ENCODE measurements around the gene OSBPL2. TPM values are rescaled to one million over a fixed set of nuclear protein-coding genes. Genes with fewer than 3 reads are reported as not detected.

Gene OSBPL2
- total and polyA plus RNA-seq, 2 experiments from 2014 or later: 16.6 to 31.2 TPM

DNA sequence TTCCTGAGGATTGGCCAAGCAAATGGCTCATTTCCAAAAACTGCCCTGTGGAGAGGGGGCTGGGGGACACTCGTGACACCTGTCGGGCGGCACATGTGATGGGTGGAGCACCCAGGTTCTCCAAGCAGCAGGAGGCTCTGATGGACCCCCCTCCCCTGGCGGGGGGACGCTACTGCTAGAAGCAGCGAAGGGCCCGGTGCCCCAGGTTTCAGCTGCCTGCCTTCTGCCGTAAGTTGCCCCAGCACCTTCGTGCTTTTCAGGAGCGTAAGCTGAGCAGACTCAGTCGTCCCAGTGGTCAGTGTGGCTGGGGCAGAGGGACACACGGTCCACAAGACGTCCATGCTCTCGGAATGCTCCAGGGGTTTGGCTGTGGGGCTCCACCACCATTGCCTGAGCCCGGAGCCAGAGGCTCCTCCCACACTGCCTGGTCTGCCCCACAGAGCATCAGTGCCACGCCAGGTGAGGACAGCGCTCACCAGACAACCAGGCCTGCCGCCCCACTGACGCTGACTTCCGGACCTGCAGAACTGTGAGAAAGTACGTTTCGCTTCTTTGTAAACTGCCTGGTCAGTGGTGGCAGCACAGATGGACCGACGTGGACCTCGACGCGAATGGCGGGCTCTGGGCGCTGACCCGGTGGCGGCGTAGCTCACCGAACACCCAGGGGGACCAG is 60.4 kb downstream of the OSBPL2 start:
- Histone ChIP-seq H3K4me3 (no peak overlapping the region), H3K4me2 (no peak overlapping the region), H3K36me3 (ENCODE audit: insufficient read depth) (no peaks in the 10 kb centered on the region), H3K4me1 (ENCODE audit: insufficient read depth) (0 out of 2 replicates have a peak, but pooled peaks cover under 1% of the 10 kb centered on the region), H3K27me3 (ENCODE audit: insufficient read depth) (no peaks in the 10 kb centered on the region), H2AFZ (no peak overlapping the region), H3K27ac (ENCODE audit: low read depth) (no peak overlapping the region), H3K9me2 (ENCODE audit: insufficient read depth) (no peaks in the 10 kb centered on the region), H3K79me2 (replicated peaks; ENCODE audit: insufficient read depth) (peaks cover 5% of the 10 kb centered on the region), H3F3A (replicated peaks; ENCODE audit: low read depth) (peaks cover 8% of the 10 kb centered on the region), H4K20me1 (replicated peaks; ENCODE audit: insufficient read depth) (peaks cover 3% of the 10 kb centered on the region; the same call in 1 of the 2 replicates)
- H3K4me3 Mint-ChIP-seq: no peak overlapping the region; the same call in 2 of the 3 replicates
- peaks cover 13% of the 10 kb centered on the region for H3K27me3 Mint-ChIP-seq (ENCODE audit: insufficient read depth, low read depth, poor library complexity)
- no peak for ATAC-seq
- H3K27ac Mint-ChIP-seq: no peak overlapping the region
- no peaks in the 10 kb centered on the region; the same call in 2 of the 3 replicates for H3K9me3 Mint-ChIP-seq
- peaks cover 8% of the 10 kb centered on the region; the same call in 1 of the 3 replicates for H3K4me1 Mint-ChIP-seq
- TF ChIP-seq EZH2 (IDR thresholded peaks at IDR 0.05; ENCODE audit: low read depth, unreplicated experiment): no peak
- TF ChIP-seq POLR2AphosphoS5 (IDR thresholded peaks at IDR 0.05; ENCODE audit: low read depth): no peak
- TF ChIP-seq, protein P1, sequence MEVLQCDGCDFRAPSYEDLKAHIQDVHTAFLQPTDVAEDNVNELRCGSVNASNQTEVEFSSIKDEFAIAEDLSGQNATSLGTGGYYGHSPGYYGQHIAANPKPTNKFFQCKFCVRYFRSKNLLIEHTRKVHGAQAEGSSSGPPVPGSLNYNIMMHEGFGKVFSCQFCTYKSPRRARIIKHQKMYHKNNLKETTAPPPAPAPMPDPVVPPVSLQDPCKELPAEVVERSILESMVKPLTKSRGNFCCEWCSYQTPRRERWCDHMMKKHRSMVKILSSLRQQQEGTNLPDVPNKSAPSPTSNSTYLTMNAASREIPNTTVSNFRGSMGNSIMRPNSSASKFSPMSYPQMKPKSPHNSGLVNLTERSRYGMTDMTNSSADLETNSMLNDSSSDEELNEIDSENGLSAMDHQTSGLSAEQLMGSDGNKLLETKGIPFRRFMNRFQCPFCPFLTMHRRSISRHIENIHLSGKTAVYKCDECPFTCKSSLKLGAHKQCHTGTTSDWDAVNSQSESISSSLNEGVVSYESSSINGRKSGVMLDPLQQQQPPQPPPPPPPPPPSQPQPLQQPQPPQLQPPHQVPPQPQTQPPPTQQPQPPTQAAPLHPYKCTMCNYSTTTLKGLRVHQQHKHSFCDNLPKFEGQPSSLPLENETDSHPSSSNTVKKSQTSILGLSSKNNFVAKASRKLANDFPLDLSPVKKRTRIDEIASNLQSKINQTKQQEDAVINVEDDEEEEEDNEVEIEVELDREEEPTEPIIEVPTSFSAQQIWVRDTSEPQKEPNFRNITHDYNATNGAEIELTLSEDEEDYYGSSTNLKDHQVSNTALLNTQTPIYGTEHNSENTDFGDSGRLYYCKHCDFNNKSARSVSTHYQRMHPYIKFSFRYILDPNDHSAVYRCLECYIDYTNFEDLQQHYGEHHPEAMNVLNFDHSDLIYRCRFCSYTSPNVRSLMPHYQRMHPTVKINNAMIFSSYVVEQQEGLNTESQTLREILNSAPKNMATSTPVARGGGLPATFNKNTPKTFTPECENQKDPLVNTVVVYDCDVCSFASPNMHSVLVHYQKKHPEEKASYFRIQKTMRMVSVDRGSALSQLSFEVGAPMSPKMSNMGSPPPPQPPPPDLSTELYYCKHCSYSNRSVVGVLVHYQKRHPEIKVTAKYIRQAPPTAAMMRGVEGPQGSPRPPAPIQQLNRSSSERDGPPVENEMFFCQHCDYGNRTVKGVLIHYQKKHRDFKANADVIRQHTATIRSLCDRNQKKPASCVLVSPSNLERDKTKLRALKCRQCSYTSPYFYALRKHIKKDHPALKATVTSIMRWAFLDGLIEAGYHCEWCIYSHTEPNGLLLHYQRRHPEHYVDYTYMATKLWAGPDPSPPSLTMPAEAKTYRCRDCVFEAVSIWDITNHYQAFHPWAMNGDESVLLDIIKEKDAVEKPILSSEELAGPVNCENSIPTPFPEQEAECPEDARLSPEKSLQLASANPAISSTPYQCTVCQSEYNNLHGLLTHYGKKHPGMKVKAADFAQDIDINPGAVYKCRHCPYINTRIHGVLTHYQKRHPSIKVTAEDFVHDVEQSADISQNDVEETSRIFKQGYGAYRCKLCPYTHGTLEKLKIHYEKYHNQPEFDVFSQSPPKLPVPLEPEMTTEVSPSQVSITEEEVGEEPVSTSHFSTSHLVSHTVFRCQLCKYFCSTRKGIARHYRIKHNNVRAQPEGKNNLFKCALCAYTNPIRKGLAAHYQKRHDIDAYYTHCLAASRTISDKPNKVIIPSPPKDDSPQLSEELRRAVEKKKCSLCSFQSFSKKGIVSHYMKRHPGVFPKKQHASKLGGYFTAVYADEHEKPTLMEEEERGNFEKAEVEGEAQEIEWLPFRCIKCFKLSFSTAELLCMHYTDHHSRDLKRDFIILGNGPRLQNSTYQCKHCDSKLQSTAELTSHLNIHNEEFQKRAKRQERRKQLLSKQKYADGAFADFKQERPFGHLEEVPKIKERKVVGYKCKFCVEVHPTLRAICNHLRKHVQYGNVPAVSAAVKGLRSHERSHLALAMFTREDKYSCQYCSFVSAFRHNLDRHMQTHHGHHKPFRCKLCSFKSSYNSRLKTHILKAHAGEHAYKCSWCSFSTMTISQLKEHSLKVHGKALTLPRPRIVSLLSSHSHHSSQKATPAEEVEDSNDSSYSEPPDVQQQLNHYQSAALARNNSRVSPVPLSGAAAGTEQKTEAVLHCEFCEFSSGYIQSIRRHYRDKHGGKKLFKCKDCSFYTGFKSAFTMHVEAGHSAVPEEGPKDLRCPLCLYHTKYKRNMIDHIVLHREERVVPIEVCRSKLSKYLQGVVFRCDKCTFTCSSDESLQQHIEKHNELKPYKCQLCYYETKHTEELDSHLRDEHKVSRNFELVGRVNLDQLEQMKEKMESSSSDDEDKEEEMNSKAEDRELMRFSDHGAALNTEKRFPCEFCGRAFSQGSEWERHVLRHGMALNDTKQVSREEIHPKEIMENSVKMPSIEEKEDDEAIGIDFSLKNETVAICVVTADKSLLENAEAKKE (CRISPR knock-in tag; IDR thresholded peaks at IDR 0.05): no peak
- TF ChIP-seq, protein P2, sequence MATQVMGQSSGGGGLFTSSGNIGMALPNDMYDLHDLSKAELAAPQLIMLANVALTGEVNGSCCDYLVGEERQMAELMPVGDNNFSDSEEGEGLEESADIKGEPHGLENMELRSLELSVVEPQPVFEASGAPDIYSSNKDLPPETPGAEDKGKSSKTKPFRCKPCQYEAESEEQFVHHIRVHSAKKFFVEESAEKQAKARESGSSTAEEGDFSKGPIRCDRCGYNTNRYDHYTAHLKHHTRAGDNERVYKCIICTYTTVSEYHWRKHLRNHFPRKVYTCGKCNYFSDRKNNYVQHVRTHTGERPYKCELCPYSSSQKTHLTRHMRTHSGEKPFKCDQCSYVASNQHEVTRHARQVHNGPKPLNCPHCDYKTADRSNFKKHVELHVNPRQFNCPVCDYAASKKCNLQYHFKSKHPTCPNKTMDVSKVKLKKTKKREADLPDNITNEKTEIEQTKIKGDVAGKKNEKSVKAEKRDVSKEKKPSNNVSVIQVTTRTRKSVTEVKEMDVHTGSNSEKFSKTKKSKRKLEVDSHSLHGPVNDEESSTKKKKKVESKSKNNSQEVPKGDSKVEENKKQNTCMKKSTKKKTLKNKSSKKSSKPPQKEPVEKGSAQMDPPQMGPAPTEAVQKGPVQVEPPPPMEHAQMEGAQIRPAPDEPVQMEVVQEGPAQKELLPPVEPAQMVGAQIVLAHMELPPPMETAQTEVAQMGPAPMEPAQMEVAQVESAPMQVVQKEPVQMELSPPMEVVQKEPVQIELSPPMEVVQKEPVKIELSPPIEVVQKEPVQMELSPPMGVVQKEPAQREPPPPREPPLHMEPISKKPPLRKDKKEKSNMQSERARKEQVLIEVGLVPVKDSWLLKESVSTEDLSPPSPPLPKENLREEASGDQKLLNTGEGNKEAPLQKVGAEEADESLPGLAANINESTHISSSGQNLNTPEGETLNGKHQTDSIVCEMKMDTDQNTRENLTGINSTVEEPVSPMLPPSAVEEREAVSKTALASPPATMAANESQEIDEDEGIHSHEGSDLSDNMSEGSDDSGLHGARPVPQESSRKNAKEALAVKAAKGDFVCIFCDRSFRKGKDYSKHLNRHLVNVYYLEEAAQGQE (IDR thresholded peaks at IDR 0.05; ENCODE audit: unreplicated experiment): no peak
- TF ChIP-seq CREB1 (CRISPR knock-in tag; IDR thresholded peaks at IDR 0.05; ENCODE audit: low read depth): no peak
- TF ChIP-seq NANOG (IDR thresholded peaks at IDR 0.05; ENCODE audit: borderline replicate concordance): no peak
- no peak for TF ChIP-seq ZNF331 (CRISPR knock-in tag; IDR thresholded peaks at IDR 0.05; ENCODE audit: low read depth)
- TF ChIP-seq ZNF114 (CRISPR knock-in tag; IDR thresholded peaks at IDR 0.05): no peak
- no peak for TF ChIP-seq STAT1 (IDR thresholded peaks at IDR 0.05; ENCODE audit: unreplicated experiment)
- TF ChIP-seq, protein P3, sequence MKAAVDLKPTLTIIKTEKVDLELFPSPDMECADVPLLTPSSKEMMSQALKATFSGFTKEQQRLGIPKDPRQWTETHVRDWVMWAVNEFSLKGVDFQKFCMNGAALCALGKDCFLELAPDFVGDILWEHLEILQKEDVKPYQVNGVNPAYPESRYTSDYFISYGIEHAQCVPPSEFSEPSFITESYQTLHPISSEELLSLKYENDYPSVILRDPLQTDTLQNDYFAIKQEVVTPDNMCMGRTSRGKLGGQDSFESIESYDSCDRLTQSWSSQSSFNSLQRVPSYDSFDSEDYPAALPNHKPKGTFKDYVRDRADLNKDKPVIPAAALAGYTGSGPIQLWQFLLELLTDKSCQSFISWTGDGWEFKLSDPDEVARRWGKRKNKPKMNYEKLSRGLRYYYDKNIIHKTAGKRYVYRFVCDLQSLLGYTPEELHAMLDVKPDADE (IDR thresholded peaks at IDR 0.05): no peak
- no peak for TF ChIP-seq EZH2phosphoT487 (IDR thresholded peaks at IDR 0.05; ENCODE audit: unreplicated experiment)
- TF ChIP-seq JUNB (IDR thresholded peaks at IDR 0.05; ENCODE audit: unreplicated experiment): no peak
- TF ChIP-seq, protein P4, sequence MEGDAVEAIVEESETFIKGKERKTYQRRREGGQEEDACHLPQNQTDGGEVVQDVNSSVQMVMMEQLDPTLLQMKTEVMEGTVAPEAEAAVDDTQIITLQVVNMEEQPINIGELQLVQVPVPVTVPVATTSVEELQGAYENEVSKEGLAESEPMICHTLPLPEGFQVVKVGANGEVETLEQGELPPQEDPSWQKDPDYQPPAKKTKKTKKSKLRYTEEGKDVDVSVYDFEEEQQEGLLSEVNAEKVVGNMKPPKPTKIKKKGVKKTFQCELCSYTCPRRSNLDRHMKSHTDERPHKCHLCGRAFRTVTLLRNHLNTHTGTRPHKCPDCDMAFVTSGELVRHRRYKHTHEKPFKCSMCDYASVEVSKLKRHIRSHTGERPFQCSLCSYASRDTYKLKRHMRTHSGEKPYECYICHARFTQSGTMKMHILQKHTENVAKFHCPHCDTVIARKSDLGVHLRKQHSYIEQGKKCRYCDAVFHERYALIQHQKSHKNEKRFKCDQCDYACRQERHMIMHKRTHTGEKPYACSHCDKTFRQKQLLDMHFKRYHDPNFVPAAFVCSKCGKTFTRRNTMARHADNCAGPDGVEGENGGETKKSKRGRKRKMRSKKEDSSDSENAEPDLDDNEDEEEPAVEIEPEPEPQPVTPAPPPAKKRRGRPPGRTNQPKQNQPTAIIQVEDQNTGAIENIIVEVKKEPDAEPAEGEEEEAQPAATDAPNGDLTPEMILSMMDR (conservative IDR thresholded peaks at IDR 0.05; ENCODE audit: low read depth in 2 of 2): no peak
- peaks cover 24% of the 10 kb centered on the region for H3K36me3 Mint-ChIP-seq (ENCODE audit: low read depth)
- no peak for DNase-seq (ENCODE audit: low spot score)

Data from GM23338 (cell line).